B cell (primary cell): Measurements from ENCODE around the gene FAAH. TPM values are rescaled to one million over a fixed set of nuclear protein-coding genes. Genes with fewer than 3 reads are reported as not detected.

Experiments used
- ATAC-seq: fragments of 200-7000 bp; cut with Tn5 transposase; one replicate; pipeline ENCODE4 v1.10.0; 2021; ENCODE audit warnings: low read depth, mild to moderate bottlenecking, moderate number of reproducible peaks, moderate library complexity
- CTCF ChIA-PET: fragments of 350-600 bp; sonication (Branson Sonifier 250); formaldehyde crosslinking; loops from one replicate; lab custom pipeline; 2021; ENCODE audit warnings: antibody characterized with exemption, inconsistent platforms; lab: Charles Lee
- POLR2A ChIA-PET: fragments of 350-600 bp; sonication (Branson Sonifier 250); formaldehyde crosslinking; loops from one replicate; lab custom pipeline; 2021; ENCODE audit warnings: antibody characterized with exemption; lab: Charles Lee
- DNase-seq: peaks from one replicate; pipeline ENCODE4 v3.0.0; 2013
- H2AFZ ChIP-seq: 2 replicates; pipeline ENCODE4 v1.6.1; 2012; ENCODE audit warnings: mild to moderate bottlenecking, low read depth, low read length; ENCODE audit not compliant: insufficient read depth, poor library complexity, severe bottlenecking
- H3K27ac ChIP-seq, 2 donors: 1 replicate in 1 of 2; 2 replicates in 1 of 2; pipeline ENCODE4 v1.5.1; 2012 to 2013; ENCODE audit warnings: low read length in 2 of 2, mild to moderate bottlenecking in 2 of 2, moderate library complexity in 1 of 2
- H3K27me3 ChIP-seq, 4 experiments: fragments of 200-600 bp in 1 of 4; sonication (generic) in 1 of 4; replicated peaks in 1 of 4; 1 replicate in 2 of 4; 2 replicates in 2 of 4; pipeline versions ENCODE4 v1.6.1 to v1.7.0; 2013 to 2016; ENCODE audit warnings: low read length in 3 of 4, mild to moderate bottlenecking in 2 of 4, mixed read lengths in 1 of 4, moderate library complexity in 1 of 4; ENCODE audit not compliant: insufficient read depth in 4 of 4, control insufficient read depth in 3 of 4; ENCODE audit errors: control extremely low read depth in 1 of 4
- H3K36me3 ChIP-seq, 2 experiments: replicated peaks in 1 of 2; 1 replicate in 1 of 2; 2 replicates in 1 of 2; pipeline versions ENCODE4 v1.6.1 to v1.7.1; 2013; ENCODE audit warnings: low read length in 1 of 2; ENCODE audit not compliant: insufficient read depth in 2 of 2, control insufficient read depth in 1 of 2; ENCODE audit errors: control extremely low read depth in 1 of 2, extremely low read depth in 1 of 2
- H3K4me1 ChIP-seq, 2 donors: fragments of 200-600 bp in 1 of 2; sonication (generic) in 1 of 2; 1 replicate in 1 of 2; 2 replicates in 1 of 2; pipeline versions ENCODE4 v1.5.1 to v1.6.1; 2013 to 2017; ENCODE audit warnings: low read length in 2 of 2; ENCODE audit not compliant: control insufficient read depth in 2 of 2, insufficient read depth in 2 of 2
- H3K4me2 ChIP-seq: replicated peaks from 2 replicates; pipeline ENCODE3; 2012; ENCODE audit warnings: mild to moderate bottlenecking, low read depth, low read length; ENCODE audit not compliant: poor library complexity, severe bottlenecking
- H3K4me3 ChIP-seq, 5 experiments: fragments of 200-600 bp in 1 of 5; sonication (generic) in 1 of 5; 1 replicate in 3 of 5; 2 replicates in 2 of 5; pipeline versions ENCODE4 v1.5.1 to v1.7.0; 2011 to 2016; ENCODE audit warnings: low read length in 4 of 5, mild to moderate bottlenecking in 4 of 5, low read depth in 2 of 5, control low read depth in 1 of 5, moderate library complexity in 1 of 5; ENCODE audit not compliant: insufficient read depth in 1 of 5; ENCODE audit errors: control extremely low read depth in 1 of 5, extremely low read depth in 1 of 5
- H3K79me2 ChIP-seq: fragments of 200-600 bp; sonication (generic); one replicate; pipeline ENCODE4 v1.6.0; 2016; ENCODE audit warnings: low read length; ENCODE audit not compliant: control insufficient read depth, insufficient read depth
- H3K9ac ChIP-seq: fragments of 200-600 bp; sonication (generic); 2 replicates; pipeline ENCODE4 v1.6.1; 2017; ENCODE audit warnings: mild to moderate bottlenecking, low read length, moderate library complexity
- H3K9me3 ChIP-seq, 3 donors: one replicate each; pipeline versions ENCODE4 v1.6.1 to v1.7.1; 2013; ENCODE audit warnings: low read length in 2 of 3; ENCODE audit not compliant: control insufficient read depth in 2 of 3, insufficient read depth in 1 of 3; ENCODE audit errors: control extremely low read depth in 1 of 3
- H4K20me1 ChIP-seq: 2 replicates; pipeline ENCODE4 v1.6.0; 2012; ENCODE audit warnings: mild to moderate bottlenecking, low read length; ENCODE audit not compliant: insufficient read depth, control insufficient read depth, poor library complexity, severe bottlenecking
- H3K27ac Mint-ChIP-seq: one replicate; pipeline ENCODE4 v1.8.0; 2021; ENCODE audit warnings: mixed read lengths
- H3K27me3 Mint-ChIP-seq: one replicate; pipeline ENCODE4 v1.8.0; 2021; ENCODE audit warnings: mixed read lengths
- H3K4me1 Mint-ChIP-seq: one replicate; pipeline ENCODE4 v1.8.0; 2021; ENCODE audit warnings: mixed read lengths
- H3K4me3 Mint-ChIP-seq: one replicate; pipeline ENCODE4 v1.8.0; 2021; ENCODE audit warnings: mixed read lengths
- H3K9me3 Mint-ChIP-seq: one replicate; pipeline ENCODE4 v1.8.0; 2022; ENCODE audit warnings: mixed read lengths; ENCODE audit not compliant: insufficient read depth
- EZH2 ChIP-seq: IDR thresholded peaks from 2 replicates; pipeline ENCODE4 v1.6.1; 2012; ENCODE audit warnings: borderline replicate concordance, low read depth, mild to moderate bottlenecking, moderate library complexity, low read length; ENCODE audit not compliant: insufficient read depth, poor library complexity, severe bottlenecking
- WGBS: methylation state at CpG from one replicate; pipeline ENCODE4 v1.1.5; 2013; ENCODE audit warnings: missing lambda C conversion rate; ENCODE audit not compliant: insufficient coverage; 5-methylcytosine and 5-hydroxymethylcytosine counted together
- intact Hi-C: fragments of 100-400 bp; cut with micrococcal nuclease; formaldehyde crosslinking; loops from one replicate; pipeline ENCODE4 v1.10.0; 2022
- polyA plus RNA-seq: library from polyadenylated mRNA; depleted of rRNA; stranded (reverse); fragments of >200 nt; gene quantifications from 2 replicates; pipeline ENCODE4 v1.2.3, GENCODE V29; 2012
- total RNA-seq, 2 donors: library from RNA; stranded (reverse); fragments of 120-200 nt in 1 of 2; gene quantifications; 1 replicate in 1 of 2; 2 replicates in 1 of 2; pipeline versions ENCODE4 v1.2.3 to v1.2.4, GENCODE V29; 2013 to 2022
- TF ChIP-seq, protein P1 (sequence below): fragments of 200-600 bp; IDR thresholded peaks from one replicate; pipeline ENCODE4 v1.8.0; 2022; ENCODE audit warnings: antibody characterized with exemption, mild to moderate bottlenecking

Gene FAAH
- total and polyA plus RNA-seq, 2 donors (not counting 1 experiment from before 2014, with no cell fraction given), result 5.6 to 9.6 TPM

DNA sequence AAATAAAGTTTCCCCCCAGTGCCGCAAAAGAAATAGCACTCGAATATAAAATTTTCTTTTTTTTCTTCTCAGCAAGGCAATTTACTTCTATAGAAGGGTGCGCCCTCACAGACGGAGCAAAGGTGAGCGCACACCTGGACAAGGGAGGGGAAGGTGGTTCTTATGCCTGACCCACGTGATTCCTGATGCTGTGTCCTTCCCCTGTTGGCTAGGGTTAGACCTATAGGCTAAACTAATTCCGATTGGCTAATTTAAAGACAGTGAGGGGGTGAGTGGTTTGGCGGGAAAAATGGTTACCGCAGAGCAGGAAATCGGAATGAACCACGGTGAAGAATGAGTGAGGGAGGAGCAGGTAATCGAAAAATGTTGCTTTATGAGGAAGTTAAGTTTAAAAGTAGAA, 607 bp upstream of the FAAH start:
- H3K79me2 ChIP-seq, result no peaks in the 10 kb centered on the region
- no peaks in the 10 kb centered on the region for H3K36me3 ChIP-seq
- intact Hi-C loops, result no loop called here
- no peak overlapping the region for H2AFZ ChIP-seq
- POLR2A ChIA-PET, result no interaction called here
- CTCF ChIA-PET, result no interaction called here
- H3K4me3 ChIP-seq, result no peak overlapping the region
- H3K4me3 Mint-ChIP-seq, result peak overlapping the region; percentile 72
- H3K27ac ChIP-seq, result no peak overlapping the region
- DNase-seq, result no peak
- TF ChIP-seq, protein P1, sequence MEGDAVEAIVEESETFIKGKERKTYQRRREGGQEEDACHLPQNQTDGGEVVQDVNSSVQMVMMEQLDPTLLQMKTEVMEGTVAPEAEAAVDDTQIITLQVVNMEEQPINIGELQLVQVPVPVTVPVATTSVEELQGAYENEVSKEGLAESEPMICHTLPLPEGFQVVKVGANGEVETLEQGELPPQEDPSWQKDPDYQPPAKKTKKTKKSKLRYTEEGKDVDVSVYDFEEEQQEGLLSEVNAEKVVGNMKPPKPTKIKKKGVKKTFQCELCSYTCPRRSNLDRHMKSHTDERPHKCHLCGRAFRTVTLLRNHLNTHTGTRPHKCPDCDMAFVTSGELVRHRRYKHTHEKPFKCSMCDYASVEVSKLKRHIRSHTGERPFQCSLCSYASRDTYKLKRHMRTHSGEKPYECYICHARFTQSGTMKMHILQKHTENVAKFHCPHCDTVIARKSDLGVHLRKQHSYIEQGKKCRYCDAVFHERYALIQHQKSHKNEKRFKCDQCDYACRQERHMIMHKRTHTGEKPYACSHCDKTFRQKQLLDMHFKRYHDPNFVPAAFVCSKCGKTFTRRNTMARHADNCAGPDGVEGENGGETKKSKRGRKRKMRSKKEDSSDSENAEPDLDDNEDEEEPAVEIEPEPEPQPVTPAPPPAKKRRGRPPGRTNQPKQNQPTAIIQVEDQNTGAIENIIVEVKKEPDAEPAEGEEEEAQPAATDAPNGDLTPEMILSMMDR, result no peak
- no peak for TF ChIP-seq EZH2
- peaks cover 0 to 27% (median 10%) of the 10 kb centered on the region in 3 donors for H3K9me3 ChIP-seq
- H3K4me1 Mint-ChIP-seq, result peaks cover 8% of the 10 kb centered on the region
- ATAC-seq, result no peak
- H3K9me3 Mint-ChIP-seq, result no peaks in the 10 kb centered on the region
- no peak overlapping the region for H3K4me2 ChIP-seq
- peaks cover 27% of the 10 kb centered on the region for H3K27me3 Mint-ChIP-seq
- H3K27me3 ChIP-seq, result peaks cover 0 to 21% (median 3%) of the 10 kb centered on the region in 4 experiments
- H3K9ac ChIP-seq, result no peak overlapping the region
- peaks cover 5 to 9% of the 10 kb centered on the region in 2 donors for H3K4me1 ChIP-seq
- no peaks in the 10 kb centered on the region for H4K20me1 ChIP-seq
- no peak overlapping the region for H3K27ac Mint-ChIP-seq
- 88% methylated on average over 9 of the region's 12 CpGs for WGBS

- Histone ChIP-seq H3K4me3 (peak overlapping the region in 2 of 5 experiments; percentile 36 to 50), H3K79me2 (no peaks in the 10 kb centered on the region), H2AFZ (peak overlapping the region; percentile 49), H3K9ac (peak overlapping the region; percentile 53), H3K27ac (no peak overlapping the region), H3K4me2 (peak overlapping the region; percentile 72), H3K27me3 (peaks cover 0 to 21% (median 5%) of the 10 kb centered on the region in 4 experiments), H4K20me1 (no peaks in the 10 kb centered on the region), H3K9me3 (peaks cover 0 to 27% (median 10%) of the 10 kb centered on the region in 3 donors), H3K36me3 (no peaks in the 10 kb centered on the region), H3K4me1 (peaks cover 5 to 9% of the 10 kb centered on the region in 2 donors)
- peaks cover 35% of the 10 kb centered on the region for H3K27me3 Mint-ChIP-seq
- WGBS, result 81% methylated on average over 17 of the region's 17 CpGs
- peaks cover 8% of the 10 kb centered on the region for H3K4me1 Mint-ChIP-seq
- peak overlapping the region; percentile 71 for H3K4me3 Mint-ChIP-seq
- ATAC-seq, result no peak
- ChIA-PET CTCF (no interaction called here), POLR2A (no interaction called here)
- intact Hi-C loops, result no loop called here
- DNase-seq, result no peak
- TF ChIP-seq EZH2, result no peak
- TF ChIP-seq, protein P1, result no peak
- no peak overlapping the region for H3K27ac Mint-ChIP-seq
- no peaks in the 10 kb centered on the region for H3K9me3 Mint-ChIP-seq
Observed at GRCh38 chr1:46394872-46395465, 852 bp downstream of the FAAH start.
